ENCODE results near the gene MATN1. TPM values are rescaled to one million over a fixed set of nuclear protein-coding genes. Genes with fewer than 3 reads are reported as not detected.

MATN1 gene
- total RNA-seq, 1 donor from 2014 or later: 0.22 TPM

- Mint-ChIP-seq H3K36me3 (ENCODE audit: unreplicated experiment) (no peaks in the 10 kb centered on the region), H3K4me1 (ENCODE audit: low read depth, unreplicated experiment) (peaks cover 22% of the 10 kb centered on the region), H3K4me3 (ENCODE audit: unreplicated experiment) (no peak overlapping the region), H3K27ac (ENCODE audit: unreplicated experiment) (no peak overlapping the region), H3K27me3 (ENCODE audit: unreplicated experiment) (peaks cover 4% of the 10 kb centered on the region), H3K9me3 (ENCODE audit: unreplicated experiment) (peaks cover 3% of the 10 kb centered on the region)
- TF ChIP-seq, protein P1, sequence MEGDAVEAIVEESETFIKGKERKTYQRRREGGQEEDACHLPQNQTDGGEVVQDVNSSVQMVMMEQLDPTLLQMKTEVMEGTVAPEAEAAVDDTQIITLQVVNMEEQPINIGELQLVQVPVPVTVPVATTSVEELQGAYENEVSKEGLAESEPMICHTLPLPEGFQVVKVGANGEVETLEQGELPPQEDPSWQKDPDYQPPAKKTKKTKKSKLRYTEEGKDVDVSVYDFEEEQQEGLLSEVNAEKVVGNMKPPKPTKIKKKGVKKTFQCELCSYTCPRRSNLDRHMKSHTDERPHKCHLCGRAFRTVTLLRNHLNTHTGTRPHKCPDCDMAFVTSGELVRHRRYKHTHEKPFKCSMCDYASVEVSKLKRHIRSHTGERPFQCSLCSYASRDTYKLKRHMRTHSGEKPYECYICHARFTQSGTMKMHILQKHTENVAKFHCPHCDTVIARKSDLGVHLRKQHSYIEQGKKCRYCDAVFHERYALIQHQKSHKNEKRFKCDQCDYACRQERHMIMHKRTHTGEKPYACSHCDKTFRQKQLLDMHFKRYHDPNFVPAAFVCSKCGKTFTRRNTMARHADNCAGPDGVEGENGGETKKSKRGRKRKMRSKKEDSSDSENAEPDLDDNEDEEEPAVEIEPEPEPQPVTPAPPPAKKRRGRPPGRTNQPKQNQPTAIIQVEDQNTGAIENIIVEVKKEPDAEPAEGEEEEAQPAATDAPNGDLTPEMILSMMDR (IDR thresholded peaks at IDR 0.05; ENCODE audit: partially characterized antibody, unreplicated experiment): no peak
- DNase-seq: no peak
Observed at GRCh38 chr1:30724655-30725421, 1.5 kb upstream of the MATN1 start.

GRCh38 chr1:30724175-30724574, 790 bp upstream of the MATN1 start:
- Mint-ChIP-seq H3K27me3 (ENCODE audit: unreplicated experiment) (peaks cover 4% of the 10 kb centered on the region), H3K36me3 (ENCODE audit: unreplicated experiment) (no peaks in the 10 kb centered on the region), H3K27ac (ENCODE audit: unreplicated experiment) (no peak overlapping the region), H3K4me3 (ENCODE audit: unreplicated experiment) (no peak overlapping the region), H3K4me1 (ENCODE audit: low read depth, unreplicated experiment) (peaks cover 19% of the 10 kb centered on the region), H3K9me3 (ENCODE audit: unreplicated experiment) (peaks cover 3% of the 10 kb centered on the region)
- no peak for DNase-seq
- TF ChIP-seq, protein P1 (IDR thresholded peaks at IDR 0.05; ENCODE audit: partially characterized antibody, unreplicated experiment): peak; percentile 25

- peaks cover 6% of the 10 kb centered on the region for H3K27me3 Mint-ChIP-seq (ENCODE audit: unreplicated experiment)
- TF ChIP-seq, protein P1 (IDR thresholded peaks at IDR 0.05; ENCODE audit: partially characterized antibody, unreplicated experiment): peak; percentile 10
- no peak for DNase-seq
- no peaks in the 10 kb centered on the region for H3K36me3 Mint-ChIP-seq (ENCODE audit: unreplicated experiment)
- H3K27ac Mint-ChIP-seq (ENCODE audit: unreplicated experiment): no peak overlapping the region
- H3K4me1 Mint-ChIP-seq (ENCODE audit: low read depth, unreplicated experiment): peaks cover 8% of the 10 kb centered on the region
- H3K9me3 Mint-ChIP-seq (ENCODE audit: unreplicated experiment): peaks cover 7% of the 10 kb centered on the region
- H3K4me3 Mint-ChIP-seq (ENCODE audit: unreplicated experiment): no peak overlapping the region
Observed at GRCh38 chr1:30721812-30722537, 1.4 kb downstream of the MATN1 start.

DNA sequence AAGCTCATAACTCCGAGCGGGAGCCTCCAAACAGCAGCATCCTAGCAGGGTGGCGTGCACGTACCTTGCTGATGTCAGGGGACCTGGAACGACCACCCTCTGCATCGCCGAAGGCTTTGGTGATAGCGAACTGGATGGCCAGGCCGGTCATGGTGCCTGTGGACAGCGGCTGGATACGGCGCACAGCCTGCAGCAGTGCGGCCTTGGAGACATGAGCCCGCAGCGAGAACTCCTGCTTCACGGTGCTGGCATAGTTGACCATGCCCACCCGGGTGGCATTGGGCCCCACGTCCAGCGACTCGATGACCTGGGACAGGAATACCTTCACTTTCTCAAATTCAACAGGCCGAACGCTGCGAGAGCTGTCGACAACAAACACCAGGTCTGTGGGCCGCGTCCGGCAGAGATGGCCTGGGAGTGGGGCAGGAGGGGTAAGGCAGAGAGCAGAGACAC, 2.0 kb downstream of the MATN1 start:
- H3K27me3 Mint-ChIP-seq (ENCODE audit: unreplicated experiment): peaks cover 6% of the 10 kb centered on the region
- H3K27ac Mint-ChIP-seq (ENCODE audit: unreplicated experiment): no peak overlapping the region
- H3K4me3 Mint-ChIP-seq (ENCODE audit: unreplicated experiment): no peak overlapping the region
- H3K36me3 Mint-ChIP-seq (ENCODE audit: unreplicated experiment): no peaks in the 10 kb centered on the region
- DNase-seq: no peak
- H3K4me1 Mint-ChIP-seq (ENCODE audit: low read depth, unreplicated experiment): peaks cover 6% of the 10 kb centered on the region
- TF ChIP-seq, protein P1 (IDR thresholded peaks at IDR 0.05; ENCODE audit: partially characterized antibody, unreplicated experiment): no peak
- H3K9me3 Mint-ChIP-seq (ENCODE audit: unreplicated experiment): peaks cover 7% of the 10 kb centered on the region

Measured in glutamatergic neuron (in vitro differentiated cells).